ENCODE data around the gene ARPC5.
"Not testable (repeated sequence)": the region's sequence is repeated elsewhere in the genome, so short reads cannot be mapped to it uniquely, and the experiment has no call there.

Gene ARPC5

DNA sequence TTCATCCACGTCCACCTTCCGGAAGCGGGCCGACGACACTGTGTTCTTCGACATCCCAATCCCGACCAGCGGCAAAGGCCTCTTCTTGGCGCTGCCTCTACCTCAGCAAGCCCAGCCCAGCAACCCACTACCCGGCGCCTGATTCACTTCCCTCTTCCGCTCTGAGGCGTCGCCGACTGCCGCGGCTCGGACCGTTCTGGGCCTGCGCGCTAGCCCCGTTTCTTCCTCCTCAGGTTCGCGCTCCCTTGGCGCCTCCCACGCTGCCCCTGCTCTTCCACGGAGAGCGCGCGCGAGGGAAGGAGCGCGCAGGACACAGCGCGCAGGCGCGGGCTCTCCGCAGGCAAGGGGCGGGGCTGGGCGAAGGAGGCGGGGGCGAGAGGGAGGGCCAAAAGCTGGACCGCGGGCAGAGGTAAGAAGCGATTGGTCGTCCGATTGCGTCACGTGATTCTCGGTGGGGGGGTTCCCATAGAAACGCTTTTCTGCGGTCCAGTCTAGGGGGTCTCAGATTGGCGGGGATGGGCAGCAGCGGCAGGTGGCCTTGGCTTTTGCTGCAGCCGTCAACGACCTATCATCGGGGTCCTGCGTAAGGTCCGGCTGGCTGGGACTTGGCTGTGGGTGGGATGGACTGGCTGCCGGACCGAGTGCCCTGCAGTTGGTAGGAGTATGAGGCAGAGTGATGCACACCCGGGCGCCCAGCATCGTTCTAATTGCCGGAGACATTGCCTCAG lies at the start of gene ARPC5:
Gene ARPC5, minus strand, starts transcription at position 178 of the 728 bp plus-strand sequence. Its CDS starts 124 bp downstream, at position 54.
- Mint-ChIP-seq H3K27me3 (peaks cover 27% of the 10 kb centered on the region), H3K4me1 (peaks cover 32% of the 10 kb centered on the region), H3K9me3 (no peaks in the 10 kb centered on the region), H3K4me3 (peak within 1 kb of the TSS; percentile 97), H3K27ac (peak within 1 kb of the TSS; percentile 98), H3K36me3 (peaks cover 25% of the 10 kb centered on the region)
- CTCF ChIA-PET: interaction anchor here (1.4 to 5.8 kb wide), 3 partner anchors 11 to 49 kb away, joined by 3 to 46 read pairs (median 5); partner anchors contain the start of gene APOBEC4
- peak; percentile 96 for DNase-seq

DNA sequence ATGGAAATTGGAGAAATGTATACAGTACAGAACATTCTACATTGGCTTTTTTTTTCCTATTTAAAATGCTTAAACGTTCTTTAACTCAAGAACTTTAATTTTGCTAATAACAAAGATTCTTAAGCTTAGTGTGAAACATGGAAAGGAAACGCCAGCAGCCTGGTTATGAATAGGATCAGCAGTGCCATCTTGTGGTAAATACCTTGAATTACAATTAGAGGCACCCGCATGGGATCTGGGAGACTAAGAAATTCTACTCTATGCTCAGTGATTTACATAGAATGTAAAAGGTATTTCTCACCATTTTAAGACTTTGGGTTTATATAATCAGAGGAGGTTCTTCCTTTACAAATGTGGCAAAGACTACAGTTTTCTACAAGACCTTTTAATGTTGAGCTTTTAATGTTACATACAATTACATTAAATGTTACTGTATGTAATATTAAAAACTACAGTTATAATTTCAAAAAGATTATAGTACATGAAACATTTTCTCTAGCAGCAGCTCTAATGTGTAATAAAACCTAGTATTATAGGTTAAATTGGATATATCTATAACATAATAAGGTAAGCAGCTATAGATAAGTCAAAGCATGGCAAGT lies 49.6 kb upstream of the ARPC5 start:
- CTCF ChIA-PET: interaction anchor here (0.9 to 5.0 kb wide), 25 partner anchors 8 to 407 kb away, joined by 3 to 58 read pairs (median 4); partner anchors contain the start of genes APOBEC4 and ARPC5
- Mint-ChIP-seq H3K4me3 (no peak overlapping the region), H3K36me3 (no peaks in the 10 kb centered on the region), H3K9me3 (no peaks in the 10 kb centered on the region), H3K27me3 (peaks cover 11% of the 10 kb centered on the region), H3K4me1 (no peaks in the 10 kb centered on the region), H3K27ac (no peak overlapping the region)
- DNase-seq: peak; percentile 37

DNA sequence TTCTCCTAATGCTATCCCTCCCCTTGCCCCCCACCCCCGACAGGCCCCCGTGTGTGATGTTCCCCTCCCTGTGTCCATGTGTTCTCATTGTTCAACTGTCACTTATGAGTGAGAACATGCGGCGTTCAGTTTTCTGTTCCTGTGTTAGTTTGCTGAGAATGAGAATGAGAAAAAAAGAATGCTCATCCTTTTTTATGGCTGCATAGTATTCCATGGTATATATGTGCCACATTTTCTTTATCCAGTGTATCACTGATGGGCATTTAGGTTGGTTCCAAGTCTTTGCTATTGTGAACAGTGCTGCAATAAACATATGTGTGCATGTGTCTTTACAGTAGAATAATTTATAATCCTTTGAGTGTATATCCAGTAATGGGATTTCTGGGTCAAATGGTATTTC lies 43.8 kb upstream of the ARPC5 start:
- H3K9me3 Mint-ChIP-seq, H3K4me1 Mint-ChIP-seq, H3K4me3 Mint-ChIP-seq, CTCF ChIA-PET, DNase-seq, H3K36me3 Mint-ChIP-seq, H3K27ac Mint-ChIP-seq, H3K27me3 Mint-ChIP-seq: not testable (repeated sequence)

GRCh38 chr1:183678819-183679218 lies 43.2 kb upstream of the ARPC5 start:
- peaks cover 4% of the 10 kb centered on the region for H3K27me3 Mint-ChIP-seq
- CTCF ChIA-PET: no interaction called here
- no peaks in the 10 kb centered on the region for H3K36me3 Mint-ChIP-seq
- no peaks in the 10 kb centered on the region for H3K9me3 Mint-ChIP-seq
- no peaks in the 10 kb centered on the region for H3K4me1 Mint-ChIP-seq
- no peak for DNase-seq
- no peak overlapping the region for H3K27ac Mint-ChIP-seq
- no peak overlapping the region for H3K4me3 Mint-ChIP-seq

GRCh38 chr1:183676586-183677189 lies 41.1 kb upstream of the ARPC5 start:
- no peaks in the 10 kb centered on the region for H3K36me3 Mint-ChIP-seq
- no peaks in the 10 kb centered on the region for H3K9me3 Mint-ChIP-seq
- DNase-seq: no peak
- H3K27ac Mint-ChIP-seq: no peak overlapping the region
- CTCF ChIA-PET: interaction anchor here (1.6 to 2.0 kb wide), 2 partner anchors 9 to 21 kb away, joined by 4 read pairs; no protein-coding TSS in a partner anchor
- no peaks in the 10 kb centered on the region for H3K4me1 Mint-ChIP-seq
- no peak overlapping the region for H3K4me3 Mint-ChIP-seq
- peaks cover 4% of the 10 kb centered on the region for H3K27me3 Mint-ChIP-seq

DNA sequence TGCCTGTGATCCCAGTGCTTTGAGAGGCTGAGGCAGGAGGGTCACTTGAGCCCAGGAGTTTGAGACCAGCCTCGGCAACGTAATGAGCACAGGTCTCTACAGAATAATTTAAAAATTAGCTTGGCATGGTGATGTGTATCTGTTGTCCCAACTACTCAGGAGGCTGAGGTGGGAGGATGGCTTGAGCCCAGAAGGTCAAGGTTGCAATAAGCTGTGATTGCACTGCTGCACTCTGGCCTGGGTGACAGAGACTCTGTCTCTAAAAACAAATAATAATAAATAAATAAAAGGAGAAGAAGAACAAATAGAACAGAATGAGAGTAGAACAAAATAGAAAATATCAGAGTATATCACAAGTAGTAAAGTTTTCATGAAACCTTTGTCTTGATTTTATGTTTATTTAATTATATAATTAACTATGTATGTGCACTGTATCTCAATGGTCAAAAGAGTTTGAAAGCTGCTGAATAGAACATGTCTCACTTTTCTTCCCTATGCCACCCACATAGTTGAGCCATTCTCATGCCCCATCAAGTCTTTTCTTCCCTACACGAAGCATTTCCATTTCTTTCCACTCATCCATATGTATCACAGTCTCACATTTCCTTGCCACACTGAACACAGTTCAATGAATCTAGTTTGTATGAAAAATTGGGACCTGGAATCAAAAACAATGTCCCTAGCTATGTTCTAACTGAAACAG lies 40.5 kb upstream of the ARPC5 start:
- Mint-ChIP-seq H3K9me3 (no peaks in the 10 kb centered on the region), H3K27me3 (peaks cover 4% of the 10 kb centered on the region), H3K4me1 (no peaks in the 10 kb centered on the region), H3K27ac (no peak overlapping the region), H3K4me3 (no peak overlapping the region), H3K36me3 (no peaks in the 10 kb centered on the region)
- no peak for DNase-seq
- CTCF ChIA-PET: interaction anchor here (1.6 to 2.0 kb wide), 2 partner anchors 9 to 21 kb away, joined by 4 read pairs; no protein-coding TSS in a partner anchor

DNA sequence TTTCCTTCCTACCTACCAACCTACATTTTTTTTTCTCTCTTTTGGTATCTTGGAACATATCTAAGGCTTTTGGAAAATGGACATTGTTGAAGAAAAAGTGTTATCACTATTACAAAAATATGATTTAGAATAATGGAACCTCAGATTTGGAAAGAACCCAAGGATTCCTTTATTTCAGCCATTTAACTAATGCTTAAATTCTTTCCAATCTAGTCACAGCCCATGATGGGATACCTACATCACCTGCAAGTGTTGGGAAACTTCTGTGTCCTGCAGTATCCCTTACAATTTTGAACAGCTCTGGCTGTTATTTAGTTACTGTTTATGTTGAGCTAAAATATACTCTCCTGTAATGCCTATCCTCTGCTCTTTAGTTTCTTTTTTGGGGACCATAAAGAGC lies 39.8 kb upstream of the ARPC5 start:
- CTCF ChIA-PET: interaction anchor here (1.6 kb wide), 1 partner anchor 20 kb away, joined by 4 read pairs; no protein-coding TSS in a partner anchor
- H3K27me3 Mint-ChIP-seq: peaks cover 4% of the 10 kb centered on the region

GRCh38 chr1:183674886-183675285 lies 39.3 kb upstream of the ARPC5 start:
- Mint-ChIP-seq H3K4me3 (no peak overlapping the region), H3K9me3 (no peaks in the 10 kb centered on the region)

More for the DNA sequence above, 39.8 kb upstream of the ARPC5 start:
- DNase-seq: no peak
- Mint-ChIP-seq H3K27ac (no peak overlapping the region), H3K36me3 (no peaks in the 10 kb centered on the region), H3K4me1 (no peaks in the 10 kb centered on the region), H3K4me3 (no peak overlapping the region), H3K9me3 (no peaks in the 10 kb centered on the region)

DNA sequence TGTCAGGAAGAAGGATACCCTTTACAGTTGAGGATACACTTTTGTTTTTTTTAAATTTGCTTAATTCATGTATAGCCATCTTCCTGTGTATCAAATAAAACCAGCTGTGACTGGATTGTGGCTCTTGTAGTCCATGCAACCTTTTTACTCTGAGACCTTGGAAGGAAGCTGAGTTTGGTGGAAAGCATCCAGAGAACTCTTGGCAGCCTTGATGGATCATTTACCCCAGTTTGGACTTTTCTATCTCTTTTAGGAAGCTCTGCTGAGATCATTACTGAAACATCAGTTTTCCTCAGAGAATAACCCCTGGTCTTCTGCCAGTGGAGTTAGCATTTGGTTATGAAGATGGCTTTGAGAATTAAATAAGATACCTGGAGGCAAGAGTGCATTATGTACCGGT lies 38.8 kb upstream of the ARPC5 start:
- CTCF ChIA-PET: interaction anchor here (1.5 kb wide), 1 partner anchor 10 kb away, joined by 3 read pairs; no protein-coding TSS in a partner anchor
- Mint-ChIP-seq H3K4me1 (no peaks in the 10 kb centered on the region), H3K27ac (no peak overlapping the region), H3K9me3 (no peaks in the 10 kb centered on the region), H3K36me3 (no peaks in the 10 kb centered on the region), H3K4me3 (no peak overlapping the region), H3K27me3 (peaks cover 4% of the 10 kb centered on the region)
- DNase-seq: no peak

More at GRCh38 chr1:183674886-183675285, 39.3 kb upstream of the ARPC5 start:
- no peaks in the 10 kb centered on the region for H3K36me3 Mint-ChIP-seq
- CTCF ChIA-PET: interaction anchor here (1.5 to 1.6 kb wide), 2 partner anchors 10 to 19 kb away, joined by 3 to 4 read pairs; no protein-coding TSS in a partner anchor
- H3K27me3 Mint-ChIP-seq: peaks cover 4% of the 10 kb centered on the region
- H3K4me1 Mint-ChIP-seq: no peaks in the 10 kb centered on the region
- DNase-seq: no peak
- peak overlapping the region; percentile 15 for H3K27ac Mint-ChIP-seq

DNA sequence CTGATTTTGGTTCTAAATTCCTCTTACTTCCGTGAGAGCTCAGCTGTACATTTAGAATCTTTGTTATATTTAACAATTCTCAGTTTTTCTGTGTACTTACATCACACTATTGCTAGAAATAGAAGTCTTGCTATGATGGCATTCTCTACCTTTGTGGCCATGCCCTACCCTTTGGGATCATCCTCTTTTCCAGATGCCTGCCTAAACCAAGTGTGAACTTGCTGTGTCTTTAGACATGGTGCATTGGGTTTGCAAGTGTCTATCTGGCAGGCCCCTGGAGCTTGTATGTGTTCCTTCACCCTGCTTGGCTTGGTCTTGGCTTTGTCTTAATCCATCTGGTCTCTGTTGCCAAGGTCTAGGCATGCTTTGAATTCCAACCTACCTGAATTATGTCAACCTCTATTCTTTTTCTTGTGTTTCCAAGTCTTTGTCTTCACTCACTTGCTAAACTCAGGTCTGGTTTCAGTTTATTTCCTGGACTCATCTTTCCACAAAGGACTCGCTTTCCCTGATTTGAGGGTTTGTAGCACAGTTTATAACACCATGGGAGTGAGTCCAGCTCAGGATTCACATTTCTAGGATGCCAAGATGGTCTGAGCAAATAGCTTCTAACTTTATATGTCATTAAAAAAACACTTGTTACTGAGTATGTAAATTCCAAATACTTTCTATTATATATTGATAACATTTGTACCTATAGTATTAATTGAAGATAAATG lies 38.2 kb upstream of the ARPC5 start:
- H3K4me3 Mint-ChIP-seq: no peak overlapping the region
- no peaks in the 10 kb centered on the region for H3K36me3 Mint-ChIP-seq
- no peaks in the 10 kb centered on the region for H3K9me3 Mint-ChIP-seq
- CTCF ChIA-PET: interaction anchor here (1.5 kb wide), 1 partner anchor 11 kb away, joined by 3 read pairs; no protein-coding TSS in a partner anchor
- DNase-seq: no peak
- H3K4me1 Mint-ChIP-seq: no peaks in the 10 kb centered on the region
- H3K27ac Mint-ChIP-seq: no peak overlapping the region
- peaks cover 4% of the 10 kb centered on the region for H3K27me3 Mint-ChIP-seq

- H3K4me1 Mint-ChIP-seq: no peaks in the 10 kb centered on the region
- CTCF ChIA-PET: interaction anchor here (1.2 kb wide), 1 partner anchor 15 kb away, joined by 11 read pairs; no protein-coding TSS in a partner anchor
- DNase-seq: no peak
- H3K9me3 Mint-ChIP-seq: no peaks in the 10 kb centered on the region
- H3K36me3 Mint-ChIP-seq: no peaks in the 10 kb centered on the region
- H3K27ac Mint-ChIP-seq: no peak overlapping the region
- H3K27me3 Mint-ChIP-seq: peaks cover 4% of the 10 kb centered on the region
- no peak overlapping the region for H3K4me3 Mint-ChIP-seq
Observed at GRCh38 chr1:183670169-183670568, 34.6 kb upstream of the ARPC5 start.

DNA sequence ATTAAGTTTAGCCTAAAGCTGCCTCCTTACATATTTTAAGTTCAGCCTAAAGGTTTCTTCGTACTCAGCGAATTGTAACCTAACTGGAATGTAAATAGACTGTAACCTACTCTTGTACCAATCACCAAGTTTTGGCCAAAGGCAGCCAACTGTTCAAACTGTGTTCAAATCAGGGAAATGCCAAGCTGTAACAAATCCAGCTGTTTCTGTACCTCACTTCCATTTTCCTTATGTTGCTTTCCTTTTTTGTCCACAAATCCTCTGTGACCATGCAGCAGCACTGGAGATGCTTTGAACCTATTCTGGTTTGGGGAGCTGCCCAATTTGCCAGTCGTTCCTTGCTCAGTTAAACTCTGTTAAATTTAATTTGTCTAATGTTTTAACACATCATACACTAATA lies 20.8 kb upstream of the ARPC5 start:
- Mint-ChIP-seq H3K9me3 (no peaks in the 10 kb centered on the region), H3K4me3 (no peak overlapping the region), H3K4me1 (peaks cover 29% of the 10 kb centered on the region), H3K27me3 (no peaks in the 10 kb centered on the region), H3K36me3 (no peaks in the 10 kb centered on the region), H3K27ac (no peak overlapping the region)
- DNase-seq: no peak
- CTCF ChIA-PET: interaction anchor here (1.3 to 6.2 kb wide), 10 partner anchors 9 to 565 kb away, joined by 3 to 140 read pairs (median 8); partner anchors contain the start of gene ARPC5

DNA sequence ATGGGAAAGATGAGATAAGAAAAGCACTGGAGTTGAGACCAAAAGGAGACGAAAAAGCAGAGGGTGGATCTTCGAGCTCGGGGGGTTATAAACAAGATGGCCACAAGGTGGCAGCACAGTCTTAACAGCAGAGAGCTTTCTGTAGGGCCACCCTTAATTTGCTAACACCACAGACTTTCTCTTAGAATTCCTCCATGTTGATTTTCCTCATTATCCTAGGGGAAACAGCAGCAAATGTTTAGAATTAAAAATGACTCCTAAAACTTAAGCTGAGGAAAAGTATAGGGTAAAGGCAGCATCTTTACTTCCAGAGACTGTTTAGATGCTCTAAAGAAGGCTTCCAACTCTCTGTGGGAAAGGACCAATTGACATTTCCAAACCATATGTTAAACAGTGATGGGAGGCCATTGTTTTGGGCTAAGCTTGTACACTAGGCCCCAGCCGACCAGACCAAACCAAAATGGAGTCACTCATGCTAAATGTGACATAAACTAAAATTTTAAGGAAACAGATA lies 20.0 kb upstream of the ARPC5 start:
- no peak overlapping the region for H3K4me3 Mint-ChIP-seq
- H3K27ac Mint-ChIP-seq: no peak overlapping the region
- no peaks in the 10 kb centered on the region for H3K27me3 Mint-ChIP-seq
- peak; percentile 80 for DNase-seq
- no peaks in the 10 kb centered on the region for H3K9me3 Mint-ChIP-seq
- H3K36me3 Mint-ChIP-seq: no peaks in the 10 kb centered on the region
- CTCF ChIA-PET: interaction anchor here (0.5 to 6.2 kb wide), 35 partner anchors 8 to 566 kb away, joined by 3 to 140 read pairs (median 4); partner anchors contain the start of gene ARPC5
- peaks cover 34% of the 10 kb centered on the region for H3K4me1 Mint-ChIP-seq

Measured in activated naive CD4-positive, alpha-beta T cell treated with anti-CD3 and anti-CD28 coated beads, Interleukin-2, amount 10 ng/mL, durations not matched to agents 7 days and 5 days (primary cell).